ENCODE measurements around the gene ALPP.
A peak's percentile ranks its signal among the peaks of the same experiment; 100 is the strongest.
"Not testable (repeated sequence)": the region's sequence is repeated elsewhere in the genome, so short reads cannot be mapped to it uniquely, and the experiment has no call there.

Gene ALPP

DNA sequence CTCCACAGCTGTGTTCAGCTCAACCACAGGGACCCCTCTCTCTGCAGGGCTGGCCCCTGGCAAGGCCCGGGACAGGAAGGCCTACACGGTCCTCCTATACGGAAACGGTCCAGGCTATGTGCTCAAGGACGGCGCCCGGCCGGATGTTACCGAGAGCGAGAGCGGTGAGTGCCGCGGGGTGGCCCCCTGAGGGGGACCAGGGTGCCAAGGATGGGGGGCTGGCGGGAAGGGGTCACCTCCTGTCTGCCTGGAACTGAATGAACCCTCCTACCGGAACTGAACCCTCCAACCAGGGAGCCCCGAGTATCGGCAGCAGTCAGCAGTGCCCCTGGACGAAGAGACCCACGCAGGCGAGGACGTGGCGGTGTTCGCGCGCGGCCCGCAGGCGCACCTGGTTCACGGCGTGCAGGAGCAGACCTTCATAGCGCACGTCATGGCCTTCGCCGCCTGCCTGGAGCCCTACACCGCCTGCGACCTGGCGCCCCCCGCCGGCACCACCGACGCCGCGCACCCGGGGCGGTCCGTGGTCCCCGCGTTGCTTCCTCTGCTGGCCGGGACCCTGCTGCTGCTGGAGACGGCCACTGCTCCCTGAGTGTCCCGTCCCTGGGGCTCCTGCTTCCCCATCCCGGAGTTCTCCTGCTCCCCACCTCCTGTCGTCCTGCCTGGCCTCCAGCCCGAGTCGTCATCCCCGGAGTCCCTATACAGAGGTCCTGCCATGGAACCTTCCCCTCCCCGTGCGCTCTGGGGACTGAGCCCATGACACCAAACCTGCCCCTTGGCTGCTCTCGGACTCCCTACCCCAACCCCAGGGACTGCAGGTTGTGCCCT, 2.9 kb downstream of the ALPP start:
- Mint-ChIP-seq H3K27me3 (peaks cover 58% of the 10 kb centered on the region), H3K4me3 (peak overlapping the region; percentile 62 to 66)

DNA sequence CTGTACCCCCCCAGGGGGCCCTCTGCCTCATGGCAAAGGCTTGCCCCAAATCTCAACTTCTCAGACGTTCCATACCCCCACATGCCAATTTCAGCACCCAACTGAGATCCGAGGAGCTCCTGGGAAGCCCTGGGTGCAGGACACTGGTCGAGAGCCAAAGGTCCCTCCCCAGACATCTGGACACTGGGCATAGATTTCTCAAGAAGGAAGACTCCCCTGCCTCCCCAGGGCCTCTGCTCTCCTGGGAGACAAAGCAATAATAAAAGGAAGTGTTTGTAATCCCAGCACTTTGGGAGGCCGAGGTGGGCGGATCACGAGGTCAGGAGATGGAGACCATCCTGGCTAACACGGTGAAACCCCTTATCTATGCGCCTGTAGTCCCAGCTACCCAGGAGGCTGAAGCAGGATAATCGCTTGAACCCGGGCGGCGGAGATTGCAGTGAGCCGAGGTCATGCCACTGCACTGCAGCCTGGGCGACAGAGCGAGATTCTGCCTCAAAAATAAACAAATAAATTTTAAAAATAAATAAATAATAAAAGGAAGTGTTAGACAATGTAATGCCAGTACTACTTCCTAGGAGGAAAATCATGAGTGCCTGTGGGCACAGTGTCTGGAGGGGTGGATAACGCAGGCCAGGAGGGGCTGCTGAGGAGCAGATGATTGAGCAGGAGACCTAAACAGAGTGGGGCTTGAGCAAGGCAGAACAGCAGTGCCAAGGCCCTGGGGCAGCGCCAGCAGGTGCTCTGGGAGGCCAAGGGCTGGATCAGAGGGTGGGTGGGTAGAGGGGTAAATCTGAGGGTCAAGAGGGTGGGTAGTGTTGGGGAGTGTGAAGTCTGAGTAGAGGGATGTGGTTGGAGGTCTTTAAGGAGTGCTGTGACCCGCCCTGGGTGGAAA, 4.0 kb downstream of the ALPP start:
- H3K4me3 Mint-ChIP-seq: peak overlapping the region in 1 of 2 donors; percentile 60
- H3K9me3 Mint-ChIP-seq: no peaks in the 10 kb centered on the region
- ATAC-seq: no peak
- DNase-seq: no peak
- H3K27ac Mint-ChIP-seq: no peak overlapping the region
- peaks cover 16% of the 10 kb centered on the region for H3K4me1 Mint-ChIP-seq
- H3K27me3 Mint-ChIP-seq: peaks cover 68% of the 10 kb centered on the region

More for the DNA sequence above, 2.9 kb downstream of the ALPP start:
- Mint-ChIP-seq H3K27ac (peak overlapping the region in 1 of 2 donors; percentile 65), H3K4me1 (peaks cover 13% of the 10 kb centered on the region)
- DNase-seq: peak; percentile 43 to 53
- not testable (repeated sequence) for H3K9me3 Mint-ChIP-seq
- peak; percentile 81 for ATAC-seq

DNA sequence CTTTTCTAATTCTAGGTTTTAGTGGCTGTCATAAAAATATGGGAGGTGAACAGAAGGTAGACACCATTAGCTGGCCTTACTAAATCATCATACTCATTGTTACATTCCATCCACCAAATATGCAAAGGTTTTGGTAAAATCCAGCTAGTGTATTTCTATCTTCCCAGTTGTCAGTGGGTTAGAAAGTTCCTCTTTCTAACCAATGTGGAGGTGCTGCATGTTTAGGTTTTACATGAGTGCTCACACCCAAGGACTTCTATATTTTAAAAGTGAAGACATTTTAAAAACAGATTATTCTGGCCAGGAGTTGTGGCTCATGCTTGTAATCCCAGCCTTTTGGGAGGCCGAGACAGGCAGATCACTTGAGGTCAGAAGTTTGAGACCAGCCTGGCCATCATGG, 5.9 kb downstream of the ALPP start:
- peaks cover 75% of the 10 kb centered on the region for H3K27me3 Mint-ChIP-seq
- H3K4me3 Mint-ChIP-seq: no peak overlapping the region
- no peak for ATAC-seq
- H3K4me1 Mint-ChIP-seq: peaks cover 16% of the 10 kb centered on the region
- H3K27ac Mint-ChIP-seq: no peak overlapping the region
- no peaks in the 10 kb centered on the region for H3K9me3 Mint-ChIP-seq
- no peak for DNase-seq

DNA sequence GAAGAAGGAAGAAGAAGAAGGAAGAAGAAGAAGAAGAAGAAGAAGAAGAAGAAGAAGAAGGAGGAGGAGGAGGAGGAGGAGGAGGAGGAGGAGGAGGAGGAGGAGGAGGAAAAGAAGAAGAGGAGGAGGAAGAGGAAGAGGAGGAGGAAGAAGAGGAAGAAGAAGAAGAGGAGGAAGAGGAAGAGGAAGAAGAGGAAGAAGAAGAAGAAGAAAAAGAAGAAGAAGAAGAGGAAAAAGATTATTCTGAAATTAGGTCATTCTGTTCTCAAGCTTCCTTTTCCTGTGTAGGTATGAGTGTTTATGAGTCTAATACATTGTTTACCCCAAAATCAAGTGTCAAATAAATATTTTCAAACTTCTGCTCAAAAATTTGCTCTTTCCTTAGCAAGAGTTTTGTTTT, 6.5 kb downstream of the ALPP start:
- DNase-seq, H3K4me3 Mint-ChIP-seq, ATAC-seq, H3K9me3 Mint-ChIP-seq: not testable (repeated sequence)
- Mint-ChIP-seq H3K27ac (peak overlapping the region in 1 of 2 donors; percentile 15), H3K27me3 (peaks cover 75% of the 10 kb centered on the region), H3K4me1 (peaks cover 16% of the 10 kb centered on the region)

DNA sequence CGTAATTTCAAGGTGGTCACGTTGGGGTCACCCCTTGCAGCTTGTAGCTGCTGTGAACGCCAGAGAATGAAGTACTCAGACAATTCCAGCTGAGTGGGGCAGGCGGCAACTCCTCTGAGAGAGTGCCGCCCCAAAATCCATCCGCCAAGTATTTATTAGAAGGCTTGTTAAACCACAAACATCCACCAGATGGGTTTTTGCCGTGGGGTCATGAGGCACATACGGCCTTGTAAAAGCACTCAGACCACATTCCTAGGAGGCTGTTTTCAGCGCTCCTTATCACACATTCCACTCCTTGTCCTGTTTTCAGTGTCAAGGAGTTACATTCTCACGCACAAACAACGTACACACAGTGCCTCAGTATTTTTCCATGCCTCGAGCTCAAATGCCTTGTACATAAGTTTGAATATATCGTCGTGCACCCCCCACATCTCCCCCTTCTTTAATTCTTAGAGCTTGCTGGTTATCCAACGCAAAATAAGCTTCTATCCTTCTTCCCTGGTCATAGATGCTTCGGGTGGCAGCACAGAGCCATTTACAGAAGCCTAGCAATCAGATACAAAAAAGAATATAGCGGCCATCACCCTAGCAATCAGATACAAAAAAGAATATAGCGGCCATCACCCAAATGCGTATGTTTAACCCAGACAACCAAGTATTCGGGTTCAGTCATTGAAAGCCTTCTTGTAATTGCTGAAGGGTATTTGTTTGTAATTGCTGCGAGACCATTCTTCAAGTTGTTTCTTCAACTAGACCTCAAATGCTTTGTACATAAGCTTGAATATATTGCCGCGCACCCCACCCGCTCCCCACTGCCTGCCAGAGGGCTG, 7.3 kb downstream of the ALPP start:
- DNase-seq (no peak), ATAC-seq (no peak)
- peaks cover 16% of the 10 kb centered on the region for H3K4me1 Mint-ChIP-seq
- H3K27ac Mint-ChIP-seq: no peak overlapping the region
- peaks cover 82% of the 10 kb centered on the region for H3K27me3 Mint-ChIP-seq
- no peaks in the 10 kb centered on the region for H3K9me3 Mint-ChIP-seq
- H3K4me3 Mint-ChIP-seq: peak overlapping the region in 1 of 2 donors; percentile 16

DNA sequence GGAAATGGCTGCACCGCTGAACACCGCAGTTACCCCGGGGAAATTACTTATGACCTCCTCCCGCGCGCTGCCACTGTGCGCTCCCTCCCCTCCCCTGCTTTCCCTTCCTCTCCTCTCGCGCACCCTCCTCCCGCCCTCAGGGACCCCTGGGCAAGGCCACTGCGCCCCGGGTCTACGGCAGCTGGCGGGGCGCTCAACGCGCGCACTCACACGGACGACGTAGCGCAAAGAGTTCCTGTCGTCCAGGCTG, 7.9 kb downstream of the ALPP start:
- no peak for DNase-seq
- peaks cover 13% of the 10 kb centered on the region for H3K4me1 Mint-ChIP-seq
- no peak for ATAC-seq
- no peaks in the 10 kb centered on the region for H3K9me3 Mint-ChIP-seq
- peaks cover 86% of the 10 kb centered on the region for H3K27me3 Mint-ChIP-seq
- peak overlapping the region in 1 of 2 donors; percentile 16 for H3K4me3 Mint-ChIP-seq
- no peak overlapping the region for H3K27ac Mint-ChIP-seq

DNA sequence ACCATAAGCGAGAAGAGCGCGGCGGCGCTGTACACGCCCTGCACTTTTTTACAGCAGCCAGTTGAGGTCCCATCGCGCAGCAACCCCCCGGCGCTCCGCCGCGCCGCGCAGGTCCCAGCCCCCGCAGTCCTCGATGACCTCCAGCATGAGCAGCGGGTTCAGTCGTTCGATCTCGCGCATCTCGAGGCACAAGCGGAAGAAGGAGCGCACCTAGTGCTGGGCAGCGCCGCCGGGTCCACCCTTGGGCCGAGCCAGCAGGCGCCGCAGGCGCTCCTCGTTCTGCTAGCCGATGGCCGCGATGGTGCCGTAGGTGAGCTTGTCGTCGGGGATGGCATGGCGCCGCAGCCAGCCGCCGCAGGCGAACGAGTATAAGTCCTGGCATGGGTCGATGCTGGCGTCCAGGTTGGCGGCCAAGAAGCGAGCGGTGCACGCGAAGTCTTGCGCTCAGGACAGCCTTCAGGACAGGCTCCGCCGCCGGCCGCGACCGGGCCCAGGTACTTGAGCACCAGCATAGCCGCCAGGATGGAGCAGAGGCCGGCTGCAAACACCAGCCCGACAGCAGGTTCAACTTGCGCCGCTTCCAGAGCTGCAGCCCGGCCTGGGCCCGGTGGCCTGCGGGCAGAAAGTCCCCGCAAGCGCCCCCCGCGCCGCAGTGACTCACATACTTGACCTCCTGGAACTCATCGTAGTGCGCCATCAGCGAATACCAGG, 8.3 kb downstream of the ALPP start:
- DNase-seq: no peak
- Mint-ChIP-seq H3K9me3 (no peaks in the 10 kb centered on the region), H3K4me3 (peak overlapping the region in 1 of 2 donors; percentile 16), H3K27ac (no peak overlapping the region), H3K4me1 (peaks cover 8% of the 10 kb centered on the region), H3K27me3 (peaks cover 83% of the 10 kb centered on the region)
- no peak for ATAC-seq

DNA sequence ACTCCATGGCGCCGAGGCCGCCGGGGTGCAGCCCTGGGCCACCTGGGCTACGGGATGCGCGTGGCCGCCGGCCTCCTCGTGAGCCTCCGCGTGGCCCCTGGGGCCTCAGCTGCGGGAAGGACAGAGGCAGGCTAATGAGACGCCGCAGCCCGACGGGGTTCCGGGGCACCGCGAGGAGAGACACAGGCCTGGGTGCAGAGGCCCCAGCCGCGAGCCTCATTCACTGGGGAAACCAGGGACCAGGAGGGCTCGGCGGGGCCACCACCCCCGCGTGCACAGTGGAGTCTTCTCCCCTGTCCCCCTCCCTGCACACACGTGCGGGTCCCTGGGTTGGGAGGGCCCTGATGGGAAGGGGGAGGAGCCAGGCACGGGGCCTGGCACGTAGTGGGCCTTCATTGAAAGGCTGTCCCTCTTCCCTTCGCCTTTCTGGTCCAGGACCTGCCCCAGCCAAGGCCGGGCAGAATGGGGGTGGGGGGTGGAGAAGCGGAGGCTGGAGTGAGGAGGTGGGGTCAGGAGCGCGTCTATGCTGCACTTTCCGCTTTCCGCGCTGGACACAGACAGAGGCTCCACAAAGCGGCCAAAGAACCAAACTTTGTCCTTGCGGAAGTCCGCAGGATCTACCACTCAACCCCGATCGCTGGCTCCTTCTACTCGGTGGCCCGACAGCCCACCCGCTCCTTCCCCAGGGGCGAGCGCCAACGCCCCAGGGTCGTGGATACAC, 9.1 kb downstream of the ALPP start:
- peaks cover 80% of the 10 kb centered on the region for H3K27me3 Mint-ChIP-seq
- no peak overlapping the region for H3K27ac Mint-ChIP-seq
- H3K4me3 Mint-ChIP-seq: no peak overlapping the region
- no peaks in the 10 kb centered on the region for H3K9me3 Mint-ChIP-seq
- peak; percentile 33 for ATAC-seq
- H3K4me1 Mint-ChIP-seq: peaks cover 6% of the 10 kb centered on the region
- no peak for DNase-seq

DNA sequence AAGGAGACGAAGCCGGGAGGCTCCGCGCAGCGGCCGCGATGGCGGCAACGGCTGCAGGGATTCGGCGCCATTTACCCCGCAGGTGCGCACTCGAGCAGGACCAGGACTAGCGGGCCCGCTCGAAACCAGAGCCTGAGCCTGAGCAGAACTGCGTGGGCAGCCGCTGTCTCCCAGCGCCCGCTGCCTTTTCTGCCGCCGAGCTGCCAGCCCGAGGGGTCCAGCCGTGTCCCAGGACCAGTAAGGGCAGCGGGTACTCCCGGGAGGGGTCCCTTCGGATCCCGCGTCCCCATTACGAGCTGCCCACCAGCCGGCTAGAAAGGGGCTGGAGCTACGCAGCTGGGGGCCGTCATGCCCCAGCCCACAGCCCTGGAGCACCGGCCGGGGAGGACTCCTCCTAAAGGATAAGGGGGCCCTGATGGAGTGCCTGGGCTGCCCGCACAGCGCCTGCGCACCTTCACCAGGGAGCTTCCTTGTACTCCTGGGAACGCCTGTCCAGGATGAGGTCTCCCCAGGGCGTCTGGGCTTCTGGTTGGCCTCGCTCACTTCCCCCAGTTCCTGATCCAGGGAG, 9.9 kb downstream of the ALPP start:
- Mint-ChIP-seq H3K4me1 (peaks cover 6% of the 10 kb centered on the region), H3K4me3 (no peak overlapping the region), H3K27me3 (peaks cover 72% of the 10 kb centered on the region), H3K27ac (no peak overlapping the region), H3K9me3 (no peaks in the 10 kb centered on the region)
- ATAC-seq: no peak
- DNase-seq: no peak

DNA sequence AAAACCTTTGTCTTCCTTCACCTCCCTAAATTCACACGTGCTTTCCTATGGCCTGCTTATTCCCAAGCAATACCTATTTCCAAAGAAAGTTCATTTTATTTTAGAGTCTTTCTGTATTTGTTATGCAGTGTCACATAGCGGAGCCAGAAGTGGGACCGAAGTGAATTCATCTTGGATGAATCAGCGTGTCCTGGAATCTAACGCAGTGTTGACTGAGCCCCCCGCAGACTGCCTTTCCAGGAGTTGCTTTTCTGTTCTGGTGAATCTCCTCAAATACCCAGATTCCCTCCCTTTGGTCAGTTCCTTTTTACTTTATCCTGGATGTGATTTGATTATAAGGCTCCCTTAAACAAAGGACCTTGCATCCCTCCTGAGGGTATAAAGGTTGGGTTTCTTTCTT, 10.8 kb downstream of the ALPP start:
- H3K9me3 Mint-ChIP-seq: no peaks in the 10 kb centered on the region
- ATAC-seq (no peak), DNase-seq (no peak)
- H3K27me3 Mint-ChIP-seq: peaks cover 63% of the 10 kb centered on the region
- no peak overlapping the region for H3K4me3 Mint-ChIP-seq
- H3K4me1 Mint-ChIP-seq: peaks cover 6% of the 10 kb centered on the region
- no peak overlapping the region for H3K27ac Mint-ChIP-seq

DNA sequence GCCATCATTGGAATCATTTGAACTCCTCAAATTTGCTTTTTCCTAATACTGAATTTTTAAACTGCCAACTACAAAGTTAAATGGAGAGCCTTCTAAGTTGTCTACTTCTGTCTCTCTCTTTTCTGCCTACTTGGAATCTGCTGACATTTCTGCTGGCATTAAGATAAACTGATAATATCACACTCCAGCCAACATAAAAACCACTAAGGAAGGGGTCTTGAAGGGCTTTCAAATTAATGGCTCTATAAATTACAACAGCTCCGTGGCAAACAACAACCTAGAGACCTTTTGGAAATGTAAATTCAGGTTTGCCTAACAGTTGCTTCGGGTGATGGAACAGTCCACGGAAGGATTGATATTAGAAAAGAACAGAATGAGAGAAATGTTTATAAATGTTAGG, 12.1 kb downstream of the ALPP start:
- Mint-ChIP-seq H3K4me1 (peaks cover 6% of the 10 kb centered on the region), H3K9me3 (no peaks in the 10 kb centered on the region), H3K27ac (peak overlapping the region in 1 of 2 donors; percentile 35), H3K27me3 (peaks cover 56% of the 10 kb centered on the region), H3K4me3 (no peak overlapping the region)
- no peak for DNase-seq
- no peak for ATAC-seq

DNA sequence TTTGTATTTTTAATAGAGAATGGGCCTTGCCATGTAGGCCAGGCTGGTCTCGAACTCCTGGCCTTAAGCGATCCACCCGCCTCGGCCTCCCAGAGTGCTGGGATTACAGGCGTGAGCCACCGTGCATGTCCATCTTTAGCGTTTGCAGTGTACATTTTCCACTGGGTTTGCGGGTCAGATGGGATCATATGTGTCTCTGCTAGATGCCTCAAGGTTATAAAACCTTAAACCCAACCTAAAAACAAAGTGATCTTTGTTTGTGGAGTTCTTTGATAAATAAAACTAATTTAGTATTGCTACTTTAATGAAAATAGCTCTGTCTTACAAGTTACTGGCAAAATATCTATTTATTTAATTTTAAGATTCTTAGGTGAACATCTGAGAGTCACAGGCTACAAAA, 15.0 kb downstream of the ALPP start:
- DNase-seq (no peak), ATAC-seq (no peak)
- H3K4me3 Mint-ChIP-seq: no peak overlapping the region
- no peaks in the 10 kb centered on the region for H3K9me3 Mint-ChIP-seq
- peaks cover 48% of the 10 kb centered on the region for H3K27me3 Mint-ChIP-seq
- H3K27ac Mint-ChIP-seq: no peak overlapping the region
- H3K4me1 Mint-ChIP-seq: no peaks in the 10 kb centered on the region

DNA sequence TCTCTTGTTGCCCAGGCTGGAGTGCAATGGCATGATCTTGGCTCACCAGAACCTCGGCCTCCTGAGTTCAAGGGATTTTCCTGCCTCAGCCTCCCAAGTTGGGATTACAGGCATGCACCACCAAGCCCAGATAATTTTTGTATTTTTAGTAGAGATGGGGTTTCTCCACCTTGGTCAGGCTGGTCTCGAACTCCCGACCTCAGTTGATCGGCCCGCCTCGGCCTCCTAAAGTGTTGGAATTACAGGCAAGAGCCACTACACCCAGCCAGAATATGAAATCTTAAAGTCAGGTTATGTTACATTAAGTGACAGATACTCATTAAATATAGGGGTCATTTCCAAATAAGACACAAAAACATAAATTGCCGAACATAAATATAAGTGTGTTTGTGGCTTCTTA, 15.9 kb downstream of the ALPP start:
- peaks cover 48% of the 10 kb centered on the region for H3K27me3 Mint-ChIP-seq
- DNase-seq, ATAC-seq, H3K9me3 Mint-ChIP-seq, H3K4me3 Mint-ChIP-seq, H3K27ac Mint-ChIP-seq, H3K4me1 Mint-ChIP-seq: not testable (repeated sequence)

DNA sequence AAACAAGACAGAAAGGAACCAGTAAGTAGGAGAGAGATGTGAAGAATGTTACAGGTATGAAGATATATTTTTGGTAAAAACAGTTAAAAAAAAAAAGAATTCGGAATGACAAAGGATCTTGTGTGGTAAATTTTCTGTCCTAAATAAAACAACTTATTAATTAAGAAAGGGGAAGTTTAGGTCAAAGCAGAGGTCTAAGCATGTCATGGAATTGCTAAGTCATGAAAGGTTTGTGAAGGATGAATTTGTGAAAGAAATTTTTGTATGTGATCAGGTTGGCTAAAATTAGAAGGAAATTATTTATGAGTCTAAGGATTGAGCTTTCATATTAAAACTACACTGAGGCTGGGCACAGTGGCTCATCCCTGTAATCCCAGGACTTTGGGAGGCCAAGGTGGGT, 17.0 kb downstream of the ALPP start:
- no peak for DNase-seq
- H3K27ac Mint-ChIP-seq: peak overlapping the region in 1 of 2 donors; percentile 69
- no peak for ATAC-seq
- no peak overlapping the region for H3K4me3 Mint-ChIP-seq
- peaks cover 42% of the 10 kb centered on the region for H3K27me3 Mint-ChIP-seq
- no peaks in the 10 kb centered on the region for H3K9me3 Mint-ChIP-seq
- no peaks in the 10 kb centered on the region for H3K4me1 Mint-ChIP-seq

Data from stimulated activated naive CD8-positive, alpha-beta T cell treated with anti-CD3 and anti-CD28 coated beads, Interleukin-15, amount 100 ng/mL, for 72 hours (primary cell).